ENCODE data around the gene CIRBP. TPM values are rescaled to one million over a fixed set of nuclear protein-coding genes. Genes with fewer than 3 reads are reported as not detected.

Gene CIRBP
- total RNA-seq, 2 donors from 2014 or later, result 282 to 301 TPM

DNA sequence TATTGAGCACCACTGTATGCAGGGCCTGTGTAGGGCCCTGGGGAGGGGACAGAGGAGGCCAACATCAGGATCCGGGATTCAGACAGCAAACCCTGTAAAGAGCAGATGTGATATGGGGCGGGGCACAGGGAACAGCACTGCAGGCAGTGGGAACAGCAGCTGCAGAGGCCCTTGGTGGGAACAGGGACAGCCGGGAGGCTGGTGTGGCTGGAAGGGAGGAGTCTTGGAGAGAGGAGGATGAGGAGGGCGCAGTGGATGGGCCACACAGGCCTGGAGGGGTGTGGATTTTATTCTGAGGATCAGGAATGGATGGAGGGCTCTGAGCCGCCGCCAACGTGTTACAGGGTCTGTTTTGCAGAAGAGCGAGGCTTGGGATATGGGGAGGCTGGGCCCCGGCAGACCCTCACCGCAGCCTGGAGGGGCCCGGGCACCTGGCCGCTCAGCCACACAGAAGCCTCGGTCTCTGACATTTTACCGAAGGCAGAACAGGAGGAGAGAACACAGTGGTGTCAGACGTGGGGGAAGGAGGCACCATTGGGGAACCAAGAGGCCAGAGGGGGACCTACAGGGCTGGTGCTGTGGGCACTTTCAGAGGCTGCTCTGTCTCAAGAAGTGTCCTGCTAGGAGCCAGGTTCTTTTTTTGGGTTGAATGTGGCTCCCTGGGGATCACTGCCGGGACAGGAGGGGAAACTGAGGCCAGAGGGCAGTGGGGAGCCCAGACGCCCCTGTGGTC is 23.5 kb downstream of the CIRBP start:
- Mint-ChIP-seq H3K4me1 (no peaks in the 10 kb centered on the region), H3K27me3 (ENCODE audit: insufficient read depth) (peaks cover 6% of the 10 kb centered on the region), H3K36me3 (ENCODE audit: low read depth) (peaks cover 3% of the 10 kb centered on the region), H3K9me3 (no peaks in the 10 kb centered on the region), H3K27ac (no peak overlapping the region), H3K4me3 (no peak overlapping the region)
- Histone ChIP-seq H3K36me3 (ENCODE audit: control insufficient read depth, insufficient read depth, low read length) (peaks cover 10% of the 10 kb centered on the region), H3K9ac (ENCODE audit: extremely low read depth, low read length, poor library complexity, severe bottlenecking) (no peak overlapping the region), H3K27ac (ENCODE audit: low read depth, low read length) (no peak overlapping the region), H3K9me3 (ENCODE audit: control insufficient read depth, low read length) (no peaks in the 10 kb centered on the region), H3K27me3 (ENCODE audit: control insufficient read depth, insufficient read depth, low read length, poor library complexity, severe bottlenecking) (no peaks in the 10 kb centered on the region), H3K4me3 (ENCODE audit: low read length) (no peak overlapping the region), H3K4me1 (ENCODE audit: control insufficient read depth, insufficient read depth, low read length) (no peaks in the 10 kb centered on the region)
- DNase-seq, result no peak
- TF ChIP-seq CTCF (conservative IDR thresholded peaks at IDR 0.05), result no peak
- WGBS, 2 experiments (ENCODE audit: insufficient coverage in 1 of 2, insufficient read length in 1 of 2), result 77 to 93% methylated on average over 11 to 17 of the region's 17 CpGs

DNA sequence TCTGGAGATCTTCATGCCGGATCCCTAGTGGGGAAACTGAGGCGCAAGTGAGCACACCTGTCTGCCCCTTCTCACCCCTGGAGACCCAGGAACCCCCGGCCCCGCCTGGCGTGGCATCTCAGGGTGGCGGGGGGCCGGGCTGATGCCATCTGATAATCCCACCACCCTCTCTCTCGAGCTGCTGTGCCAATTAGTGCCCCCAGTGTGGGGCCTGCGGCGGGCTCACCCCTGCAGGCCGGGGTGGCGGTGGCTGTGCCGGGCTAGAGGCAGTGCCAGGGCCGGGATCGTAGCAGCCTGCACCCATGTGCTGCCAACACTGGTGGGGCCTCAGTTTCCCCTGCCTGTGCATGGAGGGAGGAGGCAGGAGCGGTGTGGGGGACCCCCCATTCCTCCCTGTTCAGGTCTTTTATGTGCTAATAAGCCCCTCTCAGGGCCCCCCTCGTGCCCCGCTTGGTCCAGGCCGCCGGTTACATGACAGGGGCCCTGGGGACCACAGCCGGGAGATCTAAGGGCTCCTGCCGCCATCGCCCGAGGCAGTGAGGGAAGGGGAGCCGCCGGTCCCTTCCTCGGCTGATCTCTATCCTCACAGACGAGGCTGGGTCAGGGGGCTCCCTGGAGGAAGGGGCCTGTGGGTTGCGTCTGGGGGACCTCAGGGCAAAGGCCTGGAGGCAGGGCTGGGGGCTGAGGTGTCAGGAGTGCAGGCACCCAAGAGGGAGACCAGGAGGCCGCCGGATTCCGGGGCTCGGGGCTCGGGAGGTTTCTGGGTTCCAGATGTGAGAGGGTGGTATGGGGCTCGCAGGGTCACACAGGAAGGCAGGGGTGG is 24.9 kb downstream of the CIRBP start:
- Histone ChIP-seq H3K4me3 (ENCODE audit: low read length) (no peak overlapping the region), H3K27me3 (ENCODE audit: control insufficient read depth, insufficient read depth, low read length, poor library complexity, severe bottlenecking) (no peaks in the 10 kb centered on the region), H3K9ac (ENCODE audit: extremely low read depth, low read length, poor library complexity, severe bottlenecking) (no peak overlapping the region), H3K9me3 (ENCODE audit: control insufficient read depth, low read length) (no peaks in the 10 kb centered on the region), H3K4me1 (ENCODE audit: control insufficient read depth, insufficient read depth, low read length) (no peaks in the 10 kb centered on the region), H3K36me3 (ENCODE audit: control insufficient read depth, insufficient read depth, low read length) (peaks cover 10% of the 10 kb centered on the region), H3K27ac (ENCODE audit: low read depth, low read length) (no peak overlapping the region)
- Mint-ChIP-seq H3K27ac (no peak overlapping the region), H3K27me3 (ENCODE audit: insufficient read depth) (peaks cover 6% of the 10 kb centered on the region), H3K4me3 (no peak overlapping the region), H3K4me1 (no peaks in the 10 kb centered on the region), H3K36me3 (ENCODE audit: low read depth) (peaks cover 11% of the 10 kb centered on the region), H3K9me3 (no peaks in the 10 kb centered on the region)
- DNase-seq, result no peak
- 92 to 95% methylated on average over 12 to 35 of the region's 35 CpGs for WGBS, 2 experiments (ENCODE audit: insufficient coverage in 1 of 2, insufficient read length in 1 of 2)
- no peak for TF ChIP-seq CTCF (conservative IDR thresholded peaks at IDR 0.05)

GRCh38 chr19:1294688-1295087 is 25.6 kb downstream of the CIRBP start:
- no peaks in the 10 kb centered on the region for H3K9me3 ChIP-seq (ENCODE audit: control insufficient read depth, low read length)
- Mint-ChIP-seq H3K27ac (no peak overlapping the region), H3K9me3 (no peaks in the 10 kb centered on the region), H3K27me3 (ENCODE audit: insufficient read depth) (peaks cover 6% of the 10 kb centered on the region), H3K4me1 (no peaks in the 10 kb centered on the region), H3K36me3 (ENCODE audit: low read depth) (peaks cover 11% of the 10 kb centered on the region), H3K4me3 (no peak overlapping the region)
- no peak overlapping the region for H3K27ac ChIP-seq (ENCODE audit: low read depth, low read length)
- H3K36me3 ChIP-seq (ENCODE audit: control insufficient read depth, insufficient read depth, low read length), result peaks cover 10% of the 10 kb centered on the region
- no peak overlapping the region for H3K9ac ChIP-seq (ENCODE audit: extremely low read depth, low read length, poor library complexity, severe bottlenecking)
- DNase-seq, result no peak
- H3K27me3 ChIP-seq (ENCODE audit: control insufficient read depth, insufficient read depth, low read length, poor library complexity, severe bottlenecking), result no peaks in the 10 kb centered on the region
- no peak overlapping the region for H3K4me3 ChIP-seq (ENCODE audit: low read length)
- no peaks in the 10 kb centered on the region for H3K4me1 ChIP-seq (ENCODE audit: control insufficient read depth, insufficient read depth, low read length)
- WGBS, 2 experiments (ENCODE audit: insufficient coverage in 1 of 2, insufficient read length in 1 of 2), result 83 to 86% methylated on average over 9 to 14 of the region's 14 CpGs
- TF ChIP-seq CTCF (conservative IDR thresholded peaks at IDR 0.05), result no peak

Data from endodermal cell (in vitro differentiated cells).